22Rv1 (cell line): ENCODE data around the gene CTNNA3.

Experiments used
- H3K27ac ChIP-seq: fragments of 450-650 bp; 2 replicates; pipeline ENCODE4 v1.5.1; 2017
- ZFX ChIP-seq: fragments of 450-650 bp; IDR thresholded peaks from 2 replicates; pipeline ENCODE4 v1.6.1; 2017; ENCODE audit warnings: antibody characterized with exemption, borderline replicate concordance
- TF ChIP-seq, protein P1 (sequence below): fragments of 450-650 bp; IDR thresholded peaks from 2 replicates; pipeline ENCODE4 v1.5.1; 2017; ENCODE audit warnings: mild to moderate bottlenecking

Gene CTNNA3

DNA sequence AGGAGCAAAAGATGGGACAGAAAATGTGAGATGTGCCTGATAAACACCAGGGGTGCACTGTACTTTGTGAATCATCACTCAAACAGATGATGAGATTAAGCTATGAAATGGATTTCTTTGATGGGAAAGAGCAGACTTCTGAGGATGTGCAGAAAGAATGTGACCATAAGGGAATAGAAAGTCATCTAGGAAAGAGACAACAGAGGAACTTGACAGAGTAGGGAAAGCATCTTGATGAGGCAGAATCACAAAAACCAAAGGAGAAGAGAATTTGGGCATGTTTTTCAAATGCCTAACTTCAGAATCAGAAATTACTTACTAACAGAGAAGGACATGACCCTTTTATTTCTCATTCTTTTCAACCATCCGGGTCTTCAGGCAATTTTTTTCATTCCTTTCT is 852.6 kb downstream of the CTNNA3 start:
- H3K27ac ChIP-seq = no peak overlapping the region
- no peak for TF ChIP-seq ZFX

DNA sequence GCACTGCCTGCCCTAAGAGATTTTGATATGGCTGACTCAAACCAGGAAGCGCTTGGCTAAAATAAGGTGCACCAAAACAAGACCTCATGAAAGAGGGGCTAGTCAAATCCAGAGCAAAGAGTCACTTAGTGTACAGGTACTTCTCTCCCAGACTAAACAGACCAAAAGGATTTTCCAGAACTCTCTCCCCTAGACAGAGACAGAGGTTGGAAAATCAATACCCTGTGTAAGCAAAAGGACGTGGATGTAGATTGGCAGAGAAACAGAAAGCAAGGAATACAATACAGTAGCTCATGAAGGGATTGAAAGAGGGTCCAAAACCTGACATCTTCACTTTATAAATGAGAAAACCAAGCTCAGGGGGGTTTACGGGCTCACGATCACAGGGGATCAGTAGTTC is 853.1 kb downstream of the CTNNA3 start:
- TF ChIP-seq ZFX = no peak
- TF ChIP-seq, protein P1, sequence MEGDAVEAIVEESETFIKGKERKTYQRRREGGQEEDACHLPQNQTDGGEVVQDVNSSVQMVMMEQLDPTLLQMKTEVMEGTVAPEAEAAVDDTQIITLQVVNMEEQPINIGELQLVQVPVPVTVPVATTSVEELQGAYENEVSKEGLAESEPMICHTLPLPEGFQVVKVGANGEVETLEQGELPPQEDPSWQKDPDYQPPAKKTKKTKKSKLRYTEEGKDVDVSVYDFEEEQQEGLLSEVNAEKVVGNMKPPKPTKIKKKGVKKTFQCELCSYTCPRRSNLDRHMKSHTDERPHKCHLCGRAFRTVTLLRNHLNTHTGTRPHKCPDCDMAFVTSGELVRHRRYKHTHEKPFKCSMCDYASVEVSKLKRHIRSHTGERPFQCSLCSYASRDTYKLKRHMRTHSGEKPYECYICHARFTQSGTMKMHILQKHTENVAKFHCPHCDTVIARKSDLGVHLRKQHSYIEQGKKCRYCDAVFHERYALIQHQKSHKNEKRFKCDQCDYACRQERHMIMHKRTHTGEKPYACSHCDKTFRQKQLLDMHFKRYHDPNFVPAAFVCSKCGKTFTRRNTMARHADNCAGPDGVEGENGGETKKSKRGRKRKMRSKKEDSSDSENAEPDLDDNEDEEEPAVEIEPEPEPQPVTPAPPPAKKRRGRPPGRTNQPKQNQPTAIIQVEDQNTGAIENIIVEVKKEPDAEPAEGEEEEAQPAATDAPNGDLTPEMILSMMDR = no peak

DNA sequence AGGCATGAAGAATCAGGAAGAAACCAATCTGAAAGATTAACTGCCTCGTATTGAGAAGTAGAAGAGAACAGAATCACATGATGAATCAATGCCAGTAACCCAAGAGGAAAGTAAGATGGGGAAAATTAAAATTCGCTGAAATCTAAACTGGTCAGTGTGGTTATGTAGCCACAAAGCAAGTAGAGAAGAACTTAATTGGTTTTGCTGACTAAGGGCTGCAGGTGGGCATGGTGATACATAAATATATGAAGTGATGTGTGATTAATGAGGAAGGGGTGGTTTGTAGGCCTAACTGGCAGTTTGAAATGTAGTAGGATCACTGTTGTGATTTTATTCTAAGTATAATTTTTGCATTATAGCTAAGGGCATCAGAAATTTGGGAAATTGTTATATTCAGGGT is 853.6 kb downstream of the CTNNA3 start:
- TF ChIP-seq, protein P1 = no peak
- TF ChIP-seq ZFX = no peak

More for the DNA sequence above, 853.1 kb downstream of the CTNNA3 start:
- no peak overlapping the region for H3K27ac ChIP-seq

DNA sequence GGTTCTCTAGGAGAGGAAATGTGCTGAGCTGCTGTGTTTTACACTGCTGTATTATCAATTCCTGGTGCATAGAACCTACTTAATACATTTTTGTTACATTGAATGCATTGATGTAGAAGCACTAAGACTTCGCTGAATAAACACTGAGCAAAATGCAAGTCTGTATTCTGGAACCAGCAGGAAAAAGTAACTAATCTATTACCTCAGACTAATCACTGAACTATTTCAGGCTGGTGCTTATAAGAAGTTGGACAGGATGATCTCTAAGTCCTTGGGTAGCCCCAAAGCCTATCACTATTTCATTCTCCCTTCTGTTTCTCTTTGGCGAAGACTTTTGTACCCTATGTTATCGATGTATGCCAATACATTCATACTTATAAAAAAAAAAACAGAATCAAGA is 857.3 kb downstream of the CTNNA3 start:
- no peak for TF ChIP-seq ZFX
- TF ChIP-seq, protein P1 = no peak
- no peak overlapping the region for H3K27ac ChIP-seq

More for the DNA sequence above, 853.6 kb downstream of the CTNNA3 start:
- no peak overlapping the region for H3K27ac ChIP-seq

DNA sequence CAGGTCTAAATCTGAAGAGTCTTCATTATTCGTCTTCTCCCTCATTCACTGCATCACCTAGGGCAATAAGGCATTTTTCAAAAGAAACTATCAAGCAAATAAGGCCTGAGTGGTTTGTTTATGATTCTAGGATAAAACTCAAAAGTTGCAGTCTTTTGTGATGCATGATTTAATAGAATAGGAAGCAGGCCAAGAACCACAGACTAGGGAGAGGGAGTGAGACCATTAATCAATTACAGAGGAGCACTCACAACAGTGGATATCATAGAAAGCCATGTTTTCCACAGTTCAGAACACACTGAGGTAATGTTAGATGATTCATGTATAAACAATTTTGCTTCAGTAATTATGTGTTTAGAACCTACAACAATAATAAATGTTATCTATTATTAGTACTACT is 858.0 kb downstream of the CTNNA3 start:
- no peak overlapping the region for H3K27ac ChIP-seq
- TF ChIP-seq, protein P1 = no peak
- no peak for TF ChIP-seq ZFX

DNA sequence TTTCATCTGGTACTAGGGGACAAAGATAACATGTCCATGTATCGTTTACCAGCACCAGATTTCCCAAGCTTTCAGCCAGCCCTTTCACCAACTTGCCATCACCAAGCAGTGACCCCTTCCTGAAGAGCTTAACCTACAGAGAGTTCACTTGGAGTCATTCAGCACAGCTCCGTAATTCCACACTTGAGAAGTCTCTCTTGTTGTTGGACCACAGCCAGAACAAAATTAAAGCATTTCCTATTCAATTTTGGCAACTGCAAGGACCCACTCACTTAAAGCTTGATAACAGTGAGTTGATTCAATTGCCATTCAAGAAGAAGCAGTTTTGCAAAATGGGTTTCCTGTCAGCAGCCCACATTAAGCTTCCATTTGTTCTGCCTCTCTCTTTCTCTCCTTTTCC is 858.7 kb downstream of the CTNNA3 start:
- TF ChIP-seq, protein P1 = no peak
- no peak for TF ChIP-seq ZFX
- no peak overlapping the region for H3K27ac ChIP-seq

DNA sequence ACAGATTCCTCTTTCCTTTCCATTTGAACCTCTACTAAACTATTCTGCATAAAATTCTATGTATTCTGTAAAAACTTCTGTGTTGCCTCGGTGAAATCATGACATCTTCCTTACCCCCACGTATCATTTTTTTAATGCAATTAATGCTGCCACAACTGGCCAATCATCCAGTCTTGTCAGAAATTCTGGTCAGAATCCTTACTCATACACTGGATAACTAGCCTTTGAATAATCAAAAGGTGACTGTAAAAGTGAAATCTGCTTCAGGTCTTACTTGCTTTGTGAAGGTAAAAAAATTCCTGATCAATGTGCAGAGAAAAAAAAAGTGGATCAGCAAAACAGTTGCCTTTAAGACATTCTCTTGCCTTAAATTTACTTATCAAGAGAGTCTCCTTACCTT is 859.2 kb downstream of the CTNNA3 start:
- H3K27ac ChIP-seq = no peak overlapping the region
- TF ChIP-seq ZFX = no peak
- TF ChIP-seq, protein P1 = no peak

DNA sequence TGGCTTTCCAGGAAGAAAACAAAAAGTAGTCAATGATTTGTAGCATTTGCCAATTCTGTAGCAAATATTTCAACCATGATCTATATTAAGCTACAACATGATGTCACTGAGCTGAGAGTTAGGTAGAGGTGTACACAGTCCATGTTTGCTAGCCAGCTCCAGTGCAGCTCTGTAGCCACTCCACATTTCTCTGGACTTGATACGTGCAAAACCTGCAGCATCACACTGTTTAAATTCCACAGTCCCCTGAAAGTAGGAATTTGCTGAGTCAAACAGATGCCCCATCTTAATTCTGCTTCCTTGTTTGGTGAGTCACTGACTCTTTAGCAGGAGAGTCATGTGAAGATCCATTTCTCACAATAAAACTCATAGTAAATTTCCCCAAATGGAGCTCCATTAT is 859.9 kb downstream of the CTNNA3 start:
- no peak overlapping the region for H3K27ac ChIP-seq
- no peak for TF ChIP-seq ZFX
- TF ChIP-seq, protein P1 = no peak
